Stimulated activated CD4-positive, alpha-beta T cell treated with anti-CD3 and anti-CD28 coated beads, Interleukin-1b, Interleukin-23, amount 100 ng/mL, for 24 hours (primary cell): ENCODE data around the gene PIR.

ENCODE experiments used
- DNase-seq, 4 experiments: peaks; one replicate each; pipeline ENCODE4 v3.0.0-alpha.2; 2020; ENCODE audit warnings: low read depth in 4 of 4, low spot score in 1 of 4

Gene PIR

GRCh38 chrX:15493118-15493962 lies at the start of gene PIR:
TSS of gene PIR (minus strand) at chrX:15493333. CDS start at chrX:15491257, 2,076 bp downstream.
- DNase-seq = peak in 3 of 4 experiments; percentile 14 to 35 (median 31)

- DNase-seq = no peak
Observed at GRCh38 chrX:15530318-15530717, 37.2 kb upstream of the PIR start.

- DNase-seq = no peak
Observed at GRCh38 chrX:15529165-15529564, 36.0 kb upstream of the PIR start.

- DNase-seq = no peak
Observed at GRCh38 chrX:15525664-15526416, 32.7 kb upstream of the PIR start.

GRCh38 chrX:15524417-15524816 lies 31.3 kb upstream of the PIR start:
- no peak for DNase-seq

- DNase-seq = no peak
Observed at GRCh38 chrX:15523088-15523487, 30.0 kb upstream of the PIR start.

GRCh38 chrX:15522464-15522863 lies 29.3 kb upstream of the PIR start:
- DNase-seq = no peak

GRCh38 chrX:15515931-15516330 lies 22.8 kb upstream of the PIR start:
- DNase-seq = no peak

- DNase-seq = no peak
Observed at GRCh38 chrX:15514279-15514678, 21.1 kb upstream of the PIR start.

- DNase-seq = no peak
Observed at GRCh38 chrX:15512401-15512965, 19.4 kb upstream of the PIR start.

- no peak for DNase-seq
Observed at GRCh38 chrX:15511563-15511962, 18.4 kb upstream of the PIR start.

- DNase-seq = no peak
Observed at GRCh38 chrX:15509845-15510244, 16.7 kb upstream of the PIR start.

GRCh38 chrX:15507005-15507404 lies 13.9 kb upstream of the PIR start:
- DNase-seq = no peak

GRCh38 chrX:15505101-15505500 lies 12.0 kb upstream of the PIR start:
- DNase-seq = no peak

- DNase-seq = no peak
Observed at GRCh38 chrX:15504661-15505060, 11.5 kb upstream of the PIR start.

- DNase-seq = no peak
Observed at GRCh38 chrX:15501506-15501905, 8.4 kb upstream of the PIR start.

- DNase-seq = no peak
Observed at GRCh38 chrX:15500497-15500966, 7.4 kb upstream of the PIR start, which contains the start of gene BMX. TSS of gene BMX (plus strand) at chrX:15500807. CDS start at chrX:15508354, 7,547 bp downstream.

GRCh38 chrX:15499976-15500375 lies 6.8 kb upstream of the PIR start:
- DNase-seq = no peak

GRCh38 chrX:15498741-15499140 lies 5.6 kb upstream of the PIR start:
- DNase-seq = no peak

- DNase-seq = peak in 3 of 4 experiments; percentile 2 to 28 (median 8)
Observed at GRCh38 chrX:15497865-15498264, 4.7 kb upstream of the PIR start.

GRCh38 chrX:15496824-15497223 lies 3.7 kb upstream of the PIR start:
- no peak for DNase-seq

GRCh38 chrX:15495801-15496200 lies 2.7 kb upstream of the PIR start:
- no peak for DNase-seq
